ENCODE measurements around the gene OR13C4. TPM values are rescaled to one million over a fixed set of nuclear protein-coding genes. Genes with fewer than 3 reads are reported as not detected.

The OR13C4 gene
- polyA plus RNA-seq, 2 donors: not detected

Other genes with a start within 250 kb of the OR13C4 start
- not detected for gene OR13F1, start 22.9 kb downstream of the OR13C4 start, polyA plus RNA-seq
- not detected for gene OR13C3, start 9.6 kb upstream of the OR13C4 start, polyA plus RNA-seq
- not detected for gene OR13C8, start 42.0 kb upstream of the OR13C4 start, polyA plus RNA-seq
- not detected for gene OR13C5, start 72.2 kb upstream of the OR13C4 start, polyA plus RNA-seq
- not detected for gene OR13C2, start 78.4 kb upstream of the OR13C4 start, polyA plus RNA-seq
- gene OR13C9, start 91.0 kb upstream of the OR13C4 start, polyA plus RNA-seq: not detected
- gene OR13D1, start 167.3 kb upstream of the OR13C4 start, polyA plus RNA-seq: not detected
- gene NIPSNAP3A, start 220.5 kb upstream of the OR13C4 start, polyA plus RNA-seq: 10 to 100 TPM; 12.6 to 28.9 TPM
- gene NIPSNAP3B, start 236.9 kb upstream of the OR13C4 start, polyA plus RNA-seq: under 1 TPM; 0.77 to 0.87 TPM